NCI-H2196 (cell line): ENCODE measurements around the gene ARHGAP24.
A peak's percentile ranks its signal among the peaks of the same experiment; 100 is the strongest.
"Not testable (repeated sequence)": the region's sequence is repeated elsewhere in the genome, so short reads cannot be mapped to it uniquely, and the experiment has no call there.

Experiments
- DNase-seq: peaks from one replicate; lab custom pipeline; 2025; ENCODE audit not compliant: unreplicated experiment; lab: John Stamatoyannopoulos, UW

Gene ARHGAP24

GRCh38 chr4:85482010-85482738 lies 7.2 kb downstream of the ARHGAP24 start:
- no peak for DNase-seq

- DNase-seq, result no peak
Observed at GRCh38 chr4:85486425-85487086, 11.6 kb downstream of the ARHGAP24 start.

GRCh38 chr4:85488416-85488815 lies 13.5 kb downstream of the ARHGAP24 start:
- peak; percentile 8 for DNase-seq

- no peak for DNase-seq
Observed at GRCh38 chr4:85489273-85489981, 14.5 kb downstream of the ARHGAP24 start.

GRCh38 chr4:85491527-85491926 lies 16.6 kb downstream of the ARHGAP24 start:
- no peak for DNase-seq

GRCh38 chr4:85492336-85492735 lies 17.4 kb downstream of the ARHGAP24 start:
- no peak for DNase-seq

GRCh38 chr4:85495621-85496020 lies 20.7 kb downstream of the ARHGAP24 start:
- DNase-seq, result no peak

- DNase-seq, result no peak
Observed at GRCh38 chr4:85496126-85496849, 21.3 kb downstream of the ARHGAP24 start.

GRCh38 chr4:85496933-85497332 lies 22.0 kb downstream of the ARHGAP24 start:
- no peak for DNase-seq

GRCh38 chr4:85498068-85498733 lies 23.3 kb downstream of the ARHGAP24 start:
- DNase-seq, result peak; percentile 12

GRCh38 chr4:85499573-85499972 lies 24.6 kb downstream of the ARHGAP24 start:
- DNase-seq, result no peak

GRCh38 chr4:85500110-85500867 lies 25.3 kb downstream of the ARHGAP24 start:
- no peak for DNase-seq

- DNase-seq, result not testable (repeated sequence)
Observed at GRCh38 chr4:85501145-85501544, 26.2 kb downstream of the ARHGAP24 start.

GRCh38 chr4:85508654-85509053 lies 33.7 kb downstream of the ARHGAP24 start:
- no peak for DNase-seq

- no peak for DNase-seq
Observed at GRCh38 chr4:85509882-85510631, 35.1 kb downstream of the ARHGAP24 start.

- DNase-seq, result no peak
Observed at GRCh38 chr4:85510632-85510984, 35.7 kb downstream of the ARHGAP24 start.

- DNase-seq, result no peak
Observed at GRCh38 chr4:85512446-85513205, 37.7 kb downstream of the ARHGAP24 start.

- DNase-seq, result no peak
Observed at GRCh38 chr4:85514117-85514516, 39.2 kb downstream of the ARHGAP24 start.

GRCh38 chr4:85514783-85515182 lies 39.8 kb downstream of the ARHGAP24 start:
- DNase-seq, result no peak
